HG03108 (cell line): ENCODE data around the gene BRD1.

ENCODE experiments used
- ATAC-seq: cut with Tn5 transposase; IDR thresholded peaks from one replicate; pipeline ENCODE4 v1.9.1; 2021; ENCODE audit warnings: moderate library complexity; ENCODE audit not compliant: unreplicated experiment

The BRD1 gene

GRCh38 chr22:49734882-49735281 is 92.8 kb downstream of the BRD1 start:
- ATAC-seq: no peak

- ATAC-seq: no peak
Observed at GRCh38 chr22:49734390-49734789, 93.3 kb downstream of the BRD1 start.

GRCh38 chr22:49733631-49734030 is 94.0 kb downstream of the BRD1 start:
- no peak for ATAC-seq

- ATAC-seq: no peak
Observed at GRCh38 chr22:49730656-49731055, 97.0 kb downstream of the BRD1 start.

GRCh38 chr22:49728570-49729271 is 99.0 kb downstream of the BRD1 start:
- no peak for ATAC-seq

- ATAC-seq: no peak
Observed at GRCh38 chr22:49727881-49728569, 99.6 kb downstream of the BRD1 start.

- no peak for ATAC-seq
Observed at GRCh38 chr22:49727191-49727880, 100.3 kb downstream of the BRD1 start.

- ATAC-seq: no peak
Observed at GRCh38 chr22:49726701-49727101, 101.0 kb downstream of the BRD1 start.

GRCh38 chr22:49726022-49726681 is 101.5 kb downstream of the BRD1 start:
- ATAC-seq: no peak

- no peak for ATAC-seq
Observed at GRCh38 chr22:49725516-49725915, 102.2 kb downstream of the BRD1 start.

GRCh38 chr22:49724893-49725489 is 102.7 kb downstream of the BRD1 start:
- ATAC-seq: no peak

GRCh38 chr22:49724030-49724892 is 103.4 kb downstream of the BRD1 start:
- no peak for ATAC-seq

GRCh38 chr22:49723478-49724029 is 104.1 kb downstream of the BRD1 start:
- no peak for ATAC-seq
